C1 segment of cervical spinal cord (tissue), 14 donors: ENCODE data around the gene YOD1.

Experiments used
- DNase-seq, 14 donors: peaks; one replicate each; lab custom pipeline; 2025; lab: John Stamatoyannopoulos, UW

The YOD1 gene

GRCh38 chr1:207051191-207051943 lies at the start of gene YOD1:
Gene YOD1, minus strand, starts transcription at chr1:207051208. Its CDS starts 178 bp downstream, at chr1:207051030.
- peak in 6 of 14 donors; percentile 54 to 80 (median 70) for DNase-seq

- no peak for DNase-seq
These were observed 46.9 kb upstream of the YOD1 start for GRCh38 chr1:207097871-207098324.

DNA sequence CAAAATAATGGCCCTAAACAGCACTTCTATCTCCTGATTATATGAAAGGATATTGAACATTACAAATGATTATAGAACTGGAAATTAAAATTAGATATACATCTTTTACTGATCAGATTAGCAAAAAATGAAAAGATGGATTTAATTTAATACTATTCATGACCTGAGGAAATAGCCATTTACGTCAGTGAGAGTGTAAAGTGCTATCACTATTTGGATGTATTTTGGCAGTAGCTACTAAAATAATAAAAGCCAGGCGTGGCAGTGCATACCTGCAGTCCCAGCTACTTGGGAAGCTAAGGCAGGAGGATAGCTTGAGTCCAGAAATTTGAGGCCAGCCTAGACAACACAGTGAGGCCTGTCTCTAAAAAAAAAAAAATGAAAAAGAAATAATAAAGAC lies 42.9 kb upstream of the YOD1 start:
- DNase-seq: no peak

DNA sequence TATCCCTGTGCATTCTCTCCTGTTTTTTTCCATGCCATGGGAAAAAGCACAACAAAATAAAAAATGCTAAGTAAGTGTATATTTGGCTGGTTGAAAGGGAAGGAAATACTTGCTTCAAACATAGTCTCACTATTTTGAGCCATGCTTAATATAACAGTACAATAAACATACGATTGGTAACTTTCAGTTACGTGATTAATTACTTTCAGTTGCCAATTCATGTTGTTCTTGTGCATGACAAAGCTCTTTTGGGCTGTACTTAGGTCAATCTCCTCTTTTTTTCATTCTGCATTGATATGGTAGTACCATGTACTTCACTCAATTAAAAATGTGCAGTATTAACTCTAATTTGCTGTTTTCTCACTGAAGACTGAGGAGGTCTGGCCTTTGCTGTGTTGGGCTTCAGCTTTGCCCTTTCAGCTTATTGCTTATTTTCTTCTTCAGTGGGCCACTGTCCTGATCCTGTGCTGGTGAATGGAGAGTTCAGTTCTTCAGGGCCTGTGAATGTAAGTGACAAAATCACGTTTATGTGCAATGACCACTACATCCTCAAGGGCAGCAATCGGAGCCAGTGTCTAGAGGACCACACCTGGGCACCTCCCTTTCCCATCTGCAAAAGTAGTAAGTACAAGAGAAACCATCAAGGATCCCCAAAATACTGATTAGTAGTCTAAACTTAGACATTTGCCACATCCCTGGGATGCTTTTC lies 40.3 kb upstream of the YOD1 start:
- DNase-seq: no peak

GRCh38 chr1:207089627-207090355 lies 38.8 kb upstream of the YOD1 start:
- DNase-seq: no peak

DNA sequence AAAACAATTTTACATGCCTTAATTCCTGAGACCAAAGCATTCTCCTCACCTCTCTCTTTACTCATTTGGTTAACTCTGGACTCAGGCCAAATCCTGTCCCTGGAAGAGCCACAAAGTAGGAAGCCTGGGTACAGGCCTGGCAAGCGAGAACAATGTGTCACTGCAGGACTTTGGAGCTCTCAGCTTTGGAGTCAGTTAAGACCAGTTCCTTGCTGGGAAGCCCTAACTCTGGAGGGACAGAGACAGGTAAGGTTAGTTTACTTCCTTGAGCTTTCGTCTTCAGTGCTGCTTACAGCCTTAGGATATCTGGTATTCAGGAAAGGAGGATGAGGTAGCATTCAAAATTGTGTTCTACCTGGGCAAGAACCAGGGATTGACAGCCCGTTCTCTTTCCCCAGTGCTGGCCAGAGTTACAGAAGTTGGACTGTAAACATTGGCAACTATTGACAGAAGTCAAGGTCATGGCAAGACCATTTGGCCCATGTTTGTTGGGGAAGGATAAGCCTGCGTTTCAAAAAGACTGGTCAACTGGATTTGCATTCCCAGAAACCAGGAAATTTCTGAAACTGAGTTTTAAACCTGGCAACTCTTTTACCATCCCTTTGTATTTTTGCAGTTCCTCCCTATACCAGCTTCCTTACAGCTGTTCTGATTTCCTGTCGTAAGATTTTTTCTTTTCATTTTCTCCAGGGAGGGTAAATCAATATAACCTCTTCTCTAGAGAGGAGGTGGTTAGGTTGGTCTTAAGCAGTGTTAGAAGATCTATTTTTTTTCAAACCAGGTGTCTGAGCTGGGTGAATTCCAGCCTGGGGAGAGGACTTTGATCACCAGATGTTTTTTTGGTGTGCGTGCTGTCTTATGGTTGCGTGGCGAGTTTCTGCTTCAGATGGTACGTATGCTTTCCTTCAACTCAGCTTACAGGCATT lies 38.0 kb upstream of the YOD1 start, which contains the start of gene C4BPB:
TSS of gene C4BPB (plus strand) at position 160 of the 926 bp plus-strand sequence. CDS start at position 832, 672 bp downstream.
- DNase-seq: no peak

DNA sequence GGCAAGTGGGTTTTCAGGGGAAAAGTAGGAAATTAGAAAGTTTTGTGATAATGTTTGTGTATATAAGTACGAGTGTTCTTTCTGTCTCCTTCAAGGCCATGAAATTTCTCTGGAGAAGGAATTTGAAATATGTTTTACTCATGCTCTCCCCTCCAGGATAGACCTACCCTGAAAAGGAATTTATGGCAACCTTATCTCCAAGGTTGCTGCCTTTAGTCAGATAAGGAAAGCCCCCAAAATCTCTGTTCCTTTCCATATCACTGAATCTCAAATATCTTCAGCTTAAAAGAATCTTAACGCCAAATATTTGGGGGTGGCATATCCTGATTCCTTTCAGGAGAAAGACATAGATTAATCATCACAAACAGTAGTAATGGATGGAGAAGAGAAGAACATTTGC lies 37.2 kb upstream of the YOD1 start:
- DNase-seq: no peak

GRCh38 chr1:207085887-207086286 lies 34.9 kb upstream of the YOD1 start:
- DNase-seq: no peak

GRCh38 chr1:207084701-207085180 lies 33.7 kb upstream of the YOD1 start:
- DNase-seq: peak in 1 of 14 donors; percentile 20

- DNase-seq: no peak
These were observed 33.2 kb upstream of the YOD1 start for GRCh38 chr1:207084232-207084631.

DNA sequence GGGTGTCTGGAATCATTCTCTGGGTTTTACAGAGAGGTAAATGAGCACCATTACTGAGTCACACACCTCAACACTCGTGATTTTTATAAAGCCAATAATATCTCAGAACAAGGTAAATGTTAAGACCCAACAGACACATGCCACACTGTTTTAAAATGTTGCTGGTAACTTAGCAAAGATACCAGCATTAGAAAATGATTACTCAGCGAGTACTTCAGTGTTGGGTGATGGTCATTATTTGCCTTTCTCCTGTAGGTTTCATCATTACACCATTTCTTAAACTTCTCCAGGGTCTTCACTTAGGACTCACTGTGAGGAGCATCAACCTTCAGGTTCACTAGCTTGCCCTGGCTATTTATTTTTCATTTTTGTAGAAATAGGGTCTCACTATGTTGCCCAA lies 30.8 kb upstream of the YOD1 start:
- no peak for DNase-seq

- no peak for DNase-seq
These were observed 30.1 kb upstream of the YOD1 start for GRCh38 chr1:207081088-207081487.

GRCh38 chr1:207079706-207080241 lies 28.8 kb upstream of the YOD1 start:
- DNase-seq: no peak

GRCh38 chr1:207078578-207079132 lies 27.6 kb upstream of the YOD1 start:
- DNase-seq: no peak

- DNase-seq: peak in 9 of 14 donors; percentile 7 to 47 (median 31)
These were observed 26.7 kb upstream of the YOD1 start for GRCh38 chr1:207077470-207078377.

GRCh38 chr1:207077012-207077411 lies 26.0 kb upstream of the YOD1 start:
- DNase-seq: no peak

DNA sequence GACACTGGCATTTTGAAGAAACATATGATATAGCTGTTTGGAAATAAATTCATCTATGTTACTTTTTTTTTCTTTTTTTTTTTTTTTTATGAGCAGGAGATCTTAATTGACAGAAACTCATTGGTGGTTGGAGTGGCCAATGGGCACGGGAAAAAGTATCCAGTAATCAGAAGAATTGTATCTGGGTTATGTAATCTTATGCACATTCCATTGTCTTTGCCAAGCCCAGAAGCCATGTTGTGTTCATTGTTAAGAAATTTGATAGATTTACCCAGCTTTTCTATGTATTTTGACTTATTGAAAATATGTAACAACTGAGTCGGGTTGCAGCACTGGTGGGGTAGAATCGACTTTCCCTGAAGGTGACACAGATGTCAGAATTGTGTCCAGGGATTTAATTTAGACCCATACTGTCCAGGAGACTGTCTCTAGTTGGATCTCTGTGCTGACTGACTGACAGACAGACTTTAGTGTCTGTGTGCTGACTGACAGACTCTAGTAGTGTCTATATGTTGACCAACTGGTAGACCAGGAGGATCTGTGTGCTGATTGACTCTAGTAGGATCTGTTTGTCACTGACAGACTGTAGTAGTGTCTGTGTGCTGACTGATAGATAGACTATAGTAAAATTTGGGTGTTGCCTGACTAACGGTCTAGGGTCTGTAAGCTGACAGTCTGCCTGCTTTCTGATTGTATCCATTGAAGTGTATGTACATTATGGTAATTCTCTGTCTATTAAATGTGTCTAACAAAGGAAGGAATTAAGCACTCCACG lies 25.4 kb upstream of the YOD1 start:
- DNase-seq: no peak
